LNCaP clone FGC (cell line): ENCODE results near the gene TMED9.

Experiments
- DNase-seq: peaks from one replicate; pipeline ENCODE4 v3.0.0-alpha.2; 2011; ENCODE audit warnings: low read depth
- H3K4me3 ChIP-seq: 2 replicates; pipeline ENCODE4 v1.5.1; 2011; ENCODE audit warnings: mild to moderate bottlenecking, low read depth, low read length, control low read depth
- TF ChIP-seq, protein P1 (sequence below): IDR thresholded peaks from 2 replicates; pipeline ENCODE4 v1.5.1; 2012; ENCODE audit warnings: mild to moderate bottlenecking; ENCODE audit not compliant: control insufficient read depth, insufficient read depth; ENCODE audit errors: extremely low read depth

The TMED9 gene

GRCh38 chr5:177601126-177601525, 9.1 kb downstream of the TMED9 start:
- DNase-seq, result no peak
- peak overlapping the region; percentile 92 for H3K4me3 ChIP-seq
- TF ChIP-seq, protein P1, sequence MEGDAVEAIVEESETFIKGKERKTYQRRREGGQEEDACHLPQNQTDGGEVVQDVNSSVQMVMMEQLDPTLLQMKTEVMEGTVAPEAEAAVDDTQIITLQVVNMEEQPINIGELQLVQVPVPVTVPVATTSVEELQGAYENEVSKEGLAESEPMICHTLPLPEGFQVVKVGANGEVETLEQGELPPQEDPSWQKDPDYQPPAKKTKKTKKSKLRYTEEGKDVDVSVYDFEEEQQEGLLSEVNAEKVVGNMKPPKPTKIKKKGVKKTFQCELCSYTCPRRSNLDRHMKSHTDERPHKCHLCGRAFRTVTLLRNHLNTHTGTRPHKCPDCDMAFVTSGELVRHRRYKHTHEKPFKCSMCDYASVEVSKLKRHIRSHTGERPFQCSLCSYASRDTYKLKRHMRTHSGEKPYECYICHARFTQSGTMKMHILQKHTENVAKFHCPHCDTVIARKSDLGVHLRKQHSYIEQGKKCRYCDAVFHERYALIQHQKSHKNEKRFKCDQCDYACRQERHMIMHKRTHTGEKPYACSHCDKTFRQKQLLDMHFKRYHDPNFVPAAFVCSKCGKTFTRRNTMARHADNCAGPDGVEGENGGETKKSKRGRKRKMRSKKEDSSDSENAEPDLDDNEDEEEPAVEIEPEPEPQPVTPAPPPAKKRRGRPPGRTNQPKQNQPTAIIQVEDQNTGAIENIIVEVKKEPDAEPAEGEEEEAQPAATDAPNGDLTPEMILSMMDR, result no peak

DNA sequence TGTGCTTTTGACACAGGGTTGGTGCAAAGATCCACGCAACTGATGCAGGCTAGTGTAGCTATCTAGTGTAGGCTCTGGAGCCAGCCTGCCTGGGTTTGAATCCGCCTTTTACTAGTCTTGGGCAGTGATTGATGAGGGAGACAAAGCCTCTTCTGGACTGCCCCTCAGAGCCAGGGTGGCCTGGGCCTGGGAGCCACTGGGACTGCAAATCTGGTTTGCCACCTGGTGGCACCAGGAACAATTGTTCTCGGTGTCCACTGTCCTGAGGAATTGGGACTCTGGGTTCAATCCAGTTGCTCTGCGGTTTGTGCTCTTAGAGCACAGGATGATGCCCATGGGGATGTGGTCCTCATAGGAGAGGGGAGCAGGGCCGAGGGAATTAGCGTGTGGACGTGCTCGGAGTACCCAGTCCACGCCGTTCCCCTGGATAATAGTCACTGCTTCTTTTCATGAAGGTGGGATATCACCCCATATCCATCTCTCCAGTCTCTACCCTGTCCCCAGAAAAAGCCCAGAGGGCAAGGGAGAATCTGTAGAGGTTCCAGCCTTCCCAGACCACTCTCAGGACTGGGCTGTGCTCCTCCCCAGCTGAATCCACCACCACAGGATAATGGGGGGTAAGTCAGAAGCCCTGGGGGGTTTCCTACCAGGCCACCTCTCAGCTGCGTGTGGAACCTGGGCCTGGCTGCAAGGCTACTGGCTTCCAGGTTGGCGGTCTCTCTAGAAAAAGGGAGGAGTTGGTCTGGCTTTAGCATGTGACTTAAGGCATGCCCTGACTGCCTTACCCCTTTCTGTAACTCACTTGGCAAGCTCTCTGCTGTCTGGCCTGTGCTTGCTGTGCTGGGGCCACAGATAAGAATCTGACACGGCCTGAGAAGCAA, 9.8 kb downstream of the TMED9 start:
- peak; percentile 23 for DNase-seq
- TF ChIP-seq, protein P1, result peak; percentile 37
- no peak overlapping the region for H3K4me3 ChIP-seq

GRCh38 chr5:177602458-177602830, 10.4 kb downstream of the TMED9 start:
- no peak overlapping the region for H3K4me3 ChIP-seq
- TF ChIP-seq, protein P1, result no peak
- DNase-seq, result no peak

- no peak overlapping the region for H3K4me3 ChIP-seq
- DNase-seq, result no peak
- TF ChIP-seq, protein P1, result no peak
These were observed 11.6 kb downstream of the TMED9 start for GRCh38 chr5:177603631-177604030.

DNA sequence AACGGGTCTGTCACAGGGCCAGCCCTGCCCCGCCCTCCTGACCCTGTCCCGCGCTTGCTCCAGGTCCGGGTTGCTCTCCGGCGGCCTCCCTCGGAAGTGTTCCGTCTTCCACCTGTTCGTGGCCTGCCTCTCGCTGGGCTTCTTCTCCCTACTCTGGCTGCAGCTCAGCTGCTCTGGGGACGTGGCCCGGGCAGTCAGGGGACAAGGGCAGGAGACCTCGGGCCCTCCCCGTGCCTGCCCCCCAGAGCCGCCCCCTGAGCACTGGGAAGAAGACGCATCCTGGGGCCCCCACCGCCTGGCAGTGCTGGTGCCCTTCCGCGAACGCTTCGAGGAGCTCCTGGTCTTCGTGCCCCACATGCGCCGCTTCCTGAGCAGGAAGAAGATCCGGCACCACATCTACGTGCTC, 12.1 kb downstream of the TMED9 start:
- TF ChIP-seq, protein P1, result no peak
- no peak for DNase-seq
- H3K4me3 ChIP-seq, result no peak overlapping the region

DNA sequence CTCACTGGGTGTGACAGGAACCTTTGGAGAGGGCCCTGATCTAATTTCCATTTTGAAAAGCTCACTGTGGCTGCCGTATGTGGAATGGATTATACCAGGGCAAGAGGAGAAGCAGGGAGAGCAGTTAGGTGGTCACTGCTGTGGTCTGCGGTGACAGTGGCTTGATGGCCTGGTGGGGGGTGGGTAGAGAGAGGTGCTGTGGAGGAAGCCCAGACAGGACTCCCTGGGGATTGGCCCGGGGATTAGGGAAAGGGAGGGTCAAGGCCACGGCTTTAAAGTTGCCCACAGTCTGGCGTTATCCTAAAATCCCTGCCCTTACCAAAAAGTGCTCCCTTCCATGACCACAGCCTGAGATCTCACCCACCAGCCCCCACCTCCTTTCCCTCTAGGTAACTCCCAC, 12.7 kb downstream of the TMED9 start:
- TF ChIP-seq, protein P1, result no peak
- no peak overlapping the region for H3K4me3 ChIP-seq
- no peak for DNase-seq

DNA sequence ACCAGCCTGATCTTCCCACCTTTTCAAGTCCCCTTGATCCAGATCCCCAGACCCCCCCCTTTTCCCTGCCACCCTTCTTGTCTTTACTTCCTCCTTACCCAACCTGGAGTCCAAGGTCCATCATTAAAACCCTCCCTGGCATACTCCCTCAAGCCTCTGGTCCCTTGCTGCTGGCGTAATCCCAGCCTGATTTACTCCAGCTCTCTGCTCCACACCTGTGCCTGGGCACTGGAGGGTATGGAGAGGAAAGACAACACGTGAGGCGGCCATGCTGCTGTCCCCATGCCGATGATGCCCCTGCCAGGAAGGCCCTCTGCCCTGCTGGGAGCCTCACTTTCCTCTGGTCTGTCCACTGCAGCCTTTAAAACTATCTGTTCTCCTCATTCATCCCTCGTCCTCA, 13.1 kb downstream of the TMED9 start:
- no peak overlapping the region for H3K4me3 ChIP-seq
- TF ChIP-seq, protein P1, result no peak
- DNase-seq, result no peak
